B cell (primary cell): ENCODE results near the gene PDZD7. TPM values are rescaled to one million over a fixed set of nuclear protein-coding genes. Genes with fewer than 3 reads are reported as not detected.

ENCODE experiments used
- ATAC-seq: fragments of 200-7000 bp; cut with Tn5 transposase; one replicate; pipeline ENCODE4 v1.10.0; 2021; ENCODE audit warnings: low read depth, mild to moderate bottlenecking, moderate number of reproducible peaks, moderate library complexity
- CTCF ChIA-PET: fragments of 350-600 bp; sonication (Branson Sonifier 250); formaldehyde crosslinking; loops from one replicate; lab custom pipeline; 2021; ENCODE audit warnings: antibody characterized with exemption, inconsistent platforms; lab: Charles Lee
- POLR2A ChIA-PET: fragments of 350-600 bp; sonication (Branson Sonifier 250); formaldehyde crosslinking; loops from one replicate; lab custom pipeline; 2021; ENCODE audit warnings: antibody characterized with exemption; lab: Charles Lee
- DNase-seq: peaks from one replicate; pipeline ENCODE4 v3.0.0; 2013
- H2AFZ ChIP-seq: 2 replicates; pipeline ENCODE4 v1.6.1; 2012; ENCODE audit warnings: mild to moderate bottlenecking, low read depth, low read length; ENCODE audit not compliant: insufficient read depth, poor library complexity, severe bottlenecking
- H3K27ac ChIP-seq, 2 donors: 1 replicate in 1 of 2; 2 replicates in 1 of 2; pipeline ENCODE4 v1.5.1; 2012 to 2013; ENCODE audit warnings: low read length in 2 of 2, mild to moderate bottlenecking in 2 of 2, moderate library complexity in 1 of 2
- H3K27me3 ChIP-seq, 4 experiments: fragments of 200-600 bp in 1 of 4; sonication (generic) in 1 of 4; replicated peaks in 1 of 4; 1 replicate in 2 of 4; 2 replicates in 2 of 4; pipeline versions ENCODE4 v1.6.1 to v1.7.0; 2013 to 2016; ENCODE audit warnings: low read length in 3 of 4, mild to moderate bottlenecking in 2 of 4, mixed read lengths in 1 of 4, moderate library complexity in 1 of 4; ENCODE audit not compliant: insufficient read depth in 4 of 4, control insufficient read depth in 3 of 4; ENCODE audit errors: control extremely low read depth in 1 of 4
- H3K36me3 ChIP-seq, 2 experiments: replicated peaks in 1 of 2; 1 replicate in 1 of 2; 2 replicates in 1 of 2; pipeline versions ENCODE4 v1.6.1 to v1.7.1; 2013; ENCODE audit warnings: low read length in 1 of 2; ENCODE audit not compliant: insufficient read depth in 2 of 2, control insufficient read depth in 1 of 2; ENCODE audit errors: control extremely low read depth in 1 of 2, extremely low read depth in 1 of 2
- H3K4me1 ChIP-seq, 2 donors: fragments of 200-600 bp in 1 of 2; sonication (generic) in 1 of 2; 1 replicate in 1 of 2; 2 replicates in 1 of 2; pipeline versions ENCODE4 v1.5.1 to v1.6.1; 2013 to 2017; ENCODE audit warnings: low read length in 2 of 2; ENCODE audit not compliant: control insufficient read depth in 2 of 2, insufficient read depth in 2 of 2
- H3K4me2 ChIP-seq: replicated peaks from 2 replicates; pipeline ENCODE3; 2012; ENCODE audit warnings: mild to moderate bottlenecking, low read depth, low read length; ENCODE audit not compliant: poor library complexity, severe bottlenecking
- H3K4me3 ChIP-seq, 5 experiments: fragments of 200-600 bp in 1 of 5; sonication (generic) in 1 of 5; 1 replicate in 3 of 5; 2 replicates in 2 of 5; pipeline versions ENCODE4 v1.5.1 to v1.7.0; 2011 to 2016; ENCODE audit warnings: low read length in 4 of 5, mild to moderate bottlenecking in 4 of 5, low read depth in 2 of 5, control low read depth in 1 of 5, moderate library complexity in 1 of 5; ENCODE audit not compliant: insufficient read depth in 1 of 5; ENCODE audit errors: control extremely low read depth in 1 of 5, extremely low read depth in 1 of 5
- H3K79me2 ChIP-seq: fragments of 200-600 bp; sonication (generic); one replicate; pipeline ENCODE4 v1.6.0; 2016; ENCODE audit warnings: low read length; ENCODE audit not compliant: control insufficient read depth, insufficient read depth
- H3K9ac ChIP-seq: fragments of 200-600 bp; sonication (generic); 2 replicates; pipeline ENCODE4 v1.6.1; 2017; ENCODE audit warnings: mild to moderate bottlenecking, low read length, moderate library complexity
- H3K9me3 ChIP-seq, 3 donors: one replicate each; pipeline versions ENCODE4 v1.6.1 to v1.7.1; 2013; ENCODE audit warnings: low read length in 2 of 3; ENCODE audit not compliant: control insufficient read depth in 2 of 3, insufficient read depth in 1 of 3; ENCODE audit errors: control extremely low read depth in 1 of 3
- H4K20me1 ChIP-seq: 2 replicates; pipeline ENCODE4 v1.6.0; 2012; ENCODE audit warnings: mild to moderate bottlenecking, low read length; ENCODE audit not compliant: insufficient read depth, control insufficient read depth, poor library complexity, severe bottlenecking
- H3K27ac Mint-ChIP-seq: one replicate; pipeline ENCODE4 v1.8.0; 2021; ENCODE audit warnings: mixed read lengths
- H3K27me3 Mint-ChIP-seq: one replicate; pipeline ENCODE4 v1.8.0; 2021; ENCODE audit warnings: mixed read lengths
- H3K4me1 Mint-ChIP-seq: one replicate; pipeline ENCODE4 v1.8.0; 2021; ENCODE audit warnings: mixed read lengths
- H3K4me3 Mint-ChIP-seq: one replicate; pipeline ENCODE4 v1.8.0; 2021; ENCODE audit warnings: mixed read lengths
- H3K9me3 Mint-ChIP-seq: one replicate; pipeline ENCODE4 v1.8.0; 2022; ENCODE audit warnings: mixed read lengths; ENCODE audit not compliant: insufficient read depth
- CTCF ChIP-seq: fragments of 200-600 bp; IDR thresholded peaks from one replicate; pipeline ENCODE4 v1.8.0; 2022; ENCODE audit warnings: antibody characterized with exemption, mild to moderate bottlenecking
- EZH2 ChIP-seq: IDR thresholded peaks from 2 replicates; pipeline ENCODE4 v1.6.1; 2012; ENCODE audit warnings: borderline replicate concordance, low read depth, mild to moderate bottlenecking, moderate library complexity, low read length; ENCODE audit not compliant: insufficient read depth, poor library complexity, severe bottlenecking
- WGBS: methylation state at CpG from one replicate; pipeline ENCODE4 v1.1.5; 2013; ENCODE audit warnings: missing lambda C conversion rate; ENCODE audit not compliant: insufficient coverage; 5-methylcytosine and 5-hydroxymethylcytosine counted together
- intact Hi-C: fragments of 100-400 bp; cut with micrococcal nuclease; formaldehyde crosslinking; loops from one replicate; pipeline ENCODE4 v1.10.0; 2022
- polyA plus RNA-seq: library from polyadenylated mRNA; depleted of rRNA; stranded (reverse); fragments of >200 nt; gene quantifications from 2 replicates; pipeline ENCODE4 v1.2.3, GENCODE V29; 2012
- total RNA-seq, 2 donors: library from RNA; stranded (reverse); fragments of 120-200 nt in 1 of 2; gene quantifications; 1 replicate in 1 of 2; 2 replicates in 1 of 2; pipeline versions ENCODE4 v1.2.3 to v1.2.4, GENCODE V29; 2013 to 2022

Gene PDZD7
- total and polyA plus RNA-seq, 2 donors (not counting 1 experiment from before 2014, with no cell fraction given): 0.64 to 0.69 TPM

GRCh38 chr10:101054876-101055275, 23.9 kb upstream of the PDZD7 start:
- ChIA-PET CTCF (interaction anchor here (1.4 to 12.0 kb wide), 4 partner anchors 8 to 86 kb away, joined by 8 to 227 read pairs (median 79); partner anchors contain the start of gene KAZALD1), POLR2A (no interaction called here)
- Mint-ChIP-seq H3K9me3 (no peaks in the 10 kb centered on the region), H3K27me3 (peaks cover 5% of the 10 kb centered on the region), H3K27ac (no peak overlapping the region), H3K4me3 (no peak overlapping the region), H3K4me1 (peaks cover 11% of the 10 kb centered on the region)
- no peak overlapping the region for H2AFZ ChIP-seq
- H3K4me2 ChIP-seq: no peak overlapping the region
- peaks cover 6% of the 10 kb centered on the region for H3K79me2 ChIP-seq
- H4K20me1 ChIP-seq: no peaks in the 10 kb centered on the region
- no peaks in the 10 kb centered on the region for H3K9me3 ChIP-seq
- no peak for ATAC-seq
- DNase-seq: no peak
- no peak overlapping the region for H3K27ac ChIP-seq
- H3K36me3 ChIP-seq: no peaks in the 10 kb centered on the region
- H3K4me3 ChIP-seq: no peak overlapping the region
- H3K4me1 ChIP-seq: peaks cover 8 to 15% of the 10 kb centered on the region in 2 donors
- peaks cover 0 to 17% (median 6%) of the 10 kb centered on the region in 4 experiments for H3K27me3 ChIP-seq
- H3K9ac ChIP-seq: no peak overlapping the region
- intact Hi-C loops: no loop called here
- WGBS: 100% methylated on average over 2 of the region's 5 CpGs
- TF ChIP-seq EZH2: no peak
- no peak for TF ChIP-seq CTCF

GRCh38 chr10:101054351-101054750, 23.4 kb upstream of the PDZD7 start:
- H3K4me1 ChIP-seq: peaks cover 9 to 11% of the 10 kb centered on the region in 2 donors
- 20% methylated on average over 1 of the region's 1 CpG for WGBS
- no peak overlapping the region for H3K4me2 ChIP-seq
- peaks cover 0 to 22% (median 9%) of the 10 kb centered on the region in 4 experiments for H3K27me3 ChIP-seq
- peaks cover 6% of the 10 kb centered on the region for H3K27me3 Mint-ChIP-seq
- H3K9ac ChIP-seq: no peak overlapping the region
- intact Hi-C loops: no loop called here
- H3K9me3 ChIP-seq: no peaks in the 10 kb centered on the region
- no peaks in the 10 kb centered on the region for H3K36me3 ChIP-seq
- TF ChIP-seq CTCF (no peak), EZH2 (no peak)
- no peaks in the 10 kb centered on the region for H4K20me1 ChIP-seq
- ATAC-seq (no peak), DNase-seq (no peak)
- H3K27ac Mint-ChIP-seq: no peak overlapping the region
- no peak overlapping the region for H2AFZ ChIP-seq
- H3K79me2 ChIP-seq: peaks cover 6% of the 10 kb centered on the region
- H3K9me3 Mint-ChIP-seq: no peaks in the 10 kb centered on the region
- H3K27ac ChIP-seq: no peak overlapping the region
- ChIA-PET CTCF (interaction anchor here (7.0 to 12.0 kb wide), 3 partner anchors 11 to 87 kb away, joined by 65 to 227 read pairs (median 93); partner anchors contain the start of gene KAZALD1), POLR2A (no interaction called here)
- H3K4me3 ChIP-seq: no peak overlapping the region
- H3K4me1 Mint-ChIP-seq: peaks cover 10% of the 10 kb centered on the region
- H3K4me3 Mint-ChIP-seq: no peak overlapping the region
